GM12891 (cell line): ENCODE data around the gene MTFMT.

Experiments used
- PAX5 ChIP-seq: IDR thresholded peaks from 2 replicates; pipeline ENCODE4 v1.6.1; 2011; ENCODE audit warnings: low read length, moderate library complexity, mild to moderate bottlenecking; ENCODE audit not compliant: insufficient read depth, severe bottlenecking
- POLR2A ChIP-seq: IDR thresholded peaks from 2 replicates; pipeline ENCODE4 v1.6.1; 2011; ENCODE audit warnings: low read depth, low read length, control low read depth
- POLR2AphosphoS5 ChIP-seq: IDR thresholded peaks from 2 replicates; pipeline ENCODE4 v1.6.1; 2011; ENCODE audit warnings: low read depth, low read length, control low read depth
- POU2F2 ChIP-seq: IDR thresholded peaks from 2 replicates; pipeline ENCODE4 v1.6.1; 2011; ENCODE audit warnings: low read depth, mild to moderate bottlenecking, control low read depth, low read length, moderate library complexity
- SPI1 ChIP-seq: IDR thresholded peaks from 2 replicates; pipeline ENCODE4 v1.6.1; 2011; ENCODE audit warnings: low read depth, low read length, control low read depth
- TAF1 ChIP-seq: IDR thresholded peaks from 2 replicates; pipeline ENCODE4 v1.6.1; 2011; ENCODE audit warnings: low read depth, low read length, control low read depth

GRCh38 chr15:65076486-65077290 lies 47.2 kb upstream of the MTFMT start, which contains the start of gene KBTBD13:
- no peak for TF ChIP-seq POLR2A
- no peak for TF ChIP-seq TAF1
- TF ChIP-seq POLR2AphosphoS5: no peak
- TF ChIP-seq SPI1: no peak
- no peak for TF ChIP-seq POU2F2
- TF ChIP-seq PAX5: no peak
